Raji (cell line): Measurements from ENCODE around the gene PLIN4.

Source experiments
- POLR2A ChIP-seq: IDR thresholded peaks from 2 replicates; pipeline ENCODE4 v1.6.1; 2011; ENCODE audit warnings: low read depth, low read length, control low read depth; ENCODE audit not compliant: insufficient read depth

PLIN4 gene, protein sequence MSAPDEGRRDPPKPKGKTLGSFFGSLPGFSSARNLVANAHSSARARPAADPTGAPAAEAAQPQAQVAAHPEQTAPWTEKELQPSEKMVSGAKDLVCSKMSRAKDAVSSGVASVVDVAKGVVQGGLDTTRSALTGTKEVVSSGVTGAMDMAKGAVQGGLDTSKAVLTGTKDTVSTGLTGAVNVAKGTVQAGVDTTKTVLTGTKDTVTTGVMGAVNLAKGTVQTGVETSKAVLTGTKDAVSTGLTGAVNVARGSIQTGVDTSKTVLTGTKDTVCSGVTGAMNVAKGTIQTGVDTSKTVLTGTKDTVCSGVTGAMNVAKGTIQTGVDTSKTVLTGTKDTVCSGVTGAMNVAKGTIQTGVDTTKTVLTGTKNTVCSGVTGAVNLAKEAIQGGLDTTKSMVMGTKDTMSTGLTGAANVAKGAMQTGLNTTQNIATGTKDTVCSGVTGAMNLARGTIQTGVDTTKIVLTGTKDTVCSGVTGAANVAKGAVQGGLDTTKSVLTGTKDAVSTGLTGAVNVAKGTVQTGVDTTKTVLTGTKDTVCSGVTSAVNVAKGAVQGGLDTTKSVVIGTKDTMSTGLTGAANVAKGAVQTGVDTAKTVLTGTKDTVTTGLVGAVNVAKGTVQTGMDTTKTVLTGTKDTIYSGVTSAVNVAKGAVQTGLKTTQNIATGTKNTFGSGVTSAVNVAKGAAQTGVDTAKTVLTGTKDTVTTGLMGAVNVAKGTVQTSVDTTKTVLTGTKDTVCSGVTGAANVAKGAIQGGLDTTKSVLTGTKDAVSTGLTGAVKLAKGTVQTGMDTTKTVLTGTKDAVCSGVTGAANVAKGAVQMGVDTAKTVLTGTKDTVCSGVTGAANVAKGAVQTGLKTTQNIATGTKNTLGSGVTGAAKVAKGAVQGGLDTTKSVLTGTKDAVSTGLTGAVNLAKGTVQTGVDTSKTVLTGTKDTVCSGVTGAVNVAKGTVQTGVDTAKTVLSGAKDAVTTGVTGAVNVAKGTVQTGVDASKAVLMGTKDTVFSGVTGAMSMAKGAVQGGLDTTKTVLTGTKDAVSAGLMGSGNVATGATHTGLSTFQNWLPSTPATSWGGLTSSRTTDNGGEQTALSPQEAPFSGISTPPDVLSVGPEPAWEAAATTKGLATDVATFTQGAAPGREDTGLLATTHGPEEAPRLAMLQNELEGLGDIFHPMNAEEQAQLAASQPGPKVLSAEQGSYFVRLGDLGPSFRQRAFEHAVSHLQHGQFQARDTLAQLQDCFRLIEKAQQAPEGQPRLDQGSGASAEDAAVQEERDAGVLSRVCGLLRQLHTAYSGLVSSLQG (N-terminal part only)

DNA sequence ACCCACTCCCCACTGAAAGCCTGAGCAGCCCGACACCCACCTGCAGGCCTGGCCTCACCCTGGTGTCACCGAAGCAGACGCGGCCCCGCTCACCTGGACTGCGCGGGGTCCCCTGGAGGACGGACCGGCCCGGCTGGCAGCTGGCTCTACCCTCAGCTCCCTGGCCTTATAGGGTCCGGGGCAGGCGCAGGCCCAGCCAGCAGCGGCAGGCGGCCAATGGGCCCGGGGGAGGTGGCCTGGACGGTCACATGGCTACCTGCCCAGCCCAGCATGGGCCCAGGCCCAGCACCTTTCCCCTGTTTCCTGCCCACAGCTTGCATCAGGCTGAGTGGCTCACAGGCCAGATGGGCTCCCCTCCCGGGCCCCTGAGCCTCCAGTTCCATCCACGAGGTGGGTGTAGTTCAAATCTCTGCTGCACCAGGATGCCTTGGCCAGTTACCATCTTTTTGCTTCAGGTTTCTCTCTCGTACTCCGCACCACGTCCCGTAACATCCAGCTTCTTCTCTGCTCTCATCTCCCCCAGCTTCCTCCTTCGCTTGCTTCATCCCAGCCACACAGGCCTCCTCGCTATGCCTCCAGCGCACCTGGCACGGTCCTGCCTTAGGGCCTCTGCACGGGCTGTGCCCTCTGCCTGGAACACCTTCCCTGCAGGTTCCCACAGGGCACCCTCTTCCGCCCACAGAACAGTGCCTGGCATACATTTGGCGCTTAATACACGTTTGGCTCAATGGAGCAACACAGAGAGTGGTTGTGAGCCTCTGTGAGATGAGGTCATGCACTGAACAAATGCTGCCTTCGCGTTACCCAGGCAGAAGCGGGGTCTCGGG, at the start of gene PLIN4:
Gene PLIN4, minus strand, starts transcription at position 142 of the 827 bp plus-strand sequence. CDS start 214 bp downstream, outside the sequence.
- TF ChIP-seq POLR2A: no peak

GRCh38 chr19:4567584-4568071, 49.3 kb upstream of the PLIN4 start:
- no peak for TF ChIP-seq POLR2A

DNA sequence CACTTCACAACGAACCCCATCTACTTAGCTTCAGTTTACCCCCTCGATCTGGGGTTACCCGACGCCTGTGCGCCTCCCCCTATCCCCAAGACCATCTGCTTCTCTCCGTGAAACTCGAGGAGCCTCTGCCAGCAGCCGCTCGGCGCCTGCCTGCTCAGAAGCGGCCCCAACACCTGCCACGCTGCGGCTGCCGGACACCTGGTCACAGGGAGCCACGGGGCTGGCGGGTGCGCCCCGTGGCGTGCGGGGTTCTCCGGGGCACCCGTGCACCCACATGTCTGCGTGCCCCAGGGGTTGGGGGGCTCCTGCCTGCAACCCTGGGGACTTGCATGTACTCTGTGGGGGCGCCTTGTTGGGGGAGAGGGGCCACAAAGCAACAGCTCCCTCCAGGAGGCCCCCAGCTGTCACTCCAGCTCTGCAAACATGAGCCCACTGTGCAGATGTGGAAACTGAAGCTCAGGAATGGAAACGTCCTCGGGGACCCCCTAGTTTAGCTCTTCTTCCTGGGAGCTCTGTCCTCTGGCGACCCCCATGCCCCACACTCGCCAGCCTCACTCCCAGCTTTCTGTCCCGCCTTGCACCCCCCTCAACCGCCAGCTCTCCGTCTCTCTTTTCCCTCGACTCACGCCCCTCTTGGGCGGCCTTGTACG, 48.2 kb upstream of the PLIN4 start:
- TF ChIP-seq POLR2A: no peak

DNA sequence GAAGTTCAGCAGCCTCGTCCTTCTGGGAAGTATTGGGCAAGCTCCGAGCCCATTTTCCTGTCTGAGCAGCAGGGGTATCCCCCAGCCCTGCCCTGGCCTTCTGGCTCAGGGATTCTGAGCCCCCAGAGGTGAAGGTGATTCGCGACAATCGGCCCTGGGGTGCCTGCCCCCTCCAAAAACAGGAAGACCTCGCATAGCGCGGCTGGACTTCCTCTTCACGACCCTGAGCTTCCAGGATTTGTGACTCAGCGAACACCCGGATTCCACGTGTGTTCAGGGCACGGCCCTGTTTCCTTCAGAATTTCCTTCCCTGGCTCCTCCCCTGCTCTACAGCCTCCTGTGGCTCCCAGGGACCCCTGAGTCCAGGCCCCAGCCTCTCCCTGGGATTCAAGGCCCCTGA, 41.3 kb upstream of the PLIN4 start, which contains the start of gene SEMA6B:
Gene SEMA6B, minus strand, starts transcription at position 116 of the 400 bp plus-strand sequence. CDS start 1,227 bp downstream, outside the sequence.
- no peak for TF ChIP-seq POLR2A

DNA sequence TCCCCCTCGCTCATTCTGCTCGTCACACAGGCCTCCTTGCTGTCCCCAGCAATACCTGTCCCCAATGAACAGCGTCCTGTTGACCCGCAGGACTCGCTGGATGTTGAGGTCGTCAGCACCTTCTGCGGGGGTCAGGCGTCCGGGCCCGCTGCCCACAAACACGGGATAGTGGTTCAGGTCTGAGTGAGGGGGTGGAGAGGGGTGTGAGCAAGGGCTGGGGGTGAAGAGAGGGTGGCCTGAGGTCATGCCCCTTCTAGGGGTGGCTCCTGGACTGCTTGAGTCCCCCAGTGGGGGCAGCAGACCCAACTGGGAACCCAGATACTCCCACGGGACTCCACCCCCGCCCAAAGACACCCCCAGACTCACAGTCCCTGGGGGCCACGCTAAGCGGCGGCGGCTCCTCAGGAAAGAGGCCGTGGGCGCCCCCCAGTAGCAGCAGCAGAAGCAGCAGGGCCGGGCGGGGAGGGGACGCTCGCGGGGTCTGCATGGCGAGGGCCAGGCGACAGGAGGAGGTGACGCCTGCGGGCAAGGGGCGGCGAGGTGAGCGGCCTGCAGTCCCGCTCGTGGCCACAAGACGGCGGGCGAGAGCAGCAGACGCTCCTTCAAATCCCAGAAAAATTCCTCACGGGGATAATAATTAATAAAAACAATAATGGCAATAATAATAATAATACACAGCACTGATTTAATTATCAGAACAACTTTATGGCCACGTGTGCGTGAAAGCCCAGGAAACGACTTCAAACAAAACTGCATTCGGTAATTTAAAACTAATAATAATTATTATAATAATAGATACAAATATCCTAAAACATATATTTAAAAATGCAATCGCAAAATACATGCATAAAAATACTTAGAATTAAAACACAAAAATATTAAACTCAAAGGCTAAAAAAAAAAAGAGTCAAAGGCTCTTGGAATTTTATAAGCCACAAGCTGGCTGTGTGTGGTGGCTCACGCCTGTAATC, 40.0 kb upstream of the PLIN4 start:
- no peak for TF ChIP-seq POLR2A

DNA sequence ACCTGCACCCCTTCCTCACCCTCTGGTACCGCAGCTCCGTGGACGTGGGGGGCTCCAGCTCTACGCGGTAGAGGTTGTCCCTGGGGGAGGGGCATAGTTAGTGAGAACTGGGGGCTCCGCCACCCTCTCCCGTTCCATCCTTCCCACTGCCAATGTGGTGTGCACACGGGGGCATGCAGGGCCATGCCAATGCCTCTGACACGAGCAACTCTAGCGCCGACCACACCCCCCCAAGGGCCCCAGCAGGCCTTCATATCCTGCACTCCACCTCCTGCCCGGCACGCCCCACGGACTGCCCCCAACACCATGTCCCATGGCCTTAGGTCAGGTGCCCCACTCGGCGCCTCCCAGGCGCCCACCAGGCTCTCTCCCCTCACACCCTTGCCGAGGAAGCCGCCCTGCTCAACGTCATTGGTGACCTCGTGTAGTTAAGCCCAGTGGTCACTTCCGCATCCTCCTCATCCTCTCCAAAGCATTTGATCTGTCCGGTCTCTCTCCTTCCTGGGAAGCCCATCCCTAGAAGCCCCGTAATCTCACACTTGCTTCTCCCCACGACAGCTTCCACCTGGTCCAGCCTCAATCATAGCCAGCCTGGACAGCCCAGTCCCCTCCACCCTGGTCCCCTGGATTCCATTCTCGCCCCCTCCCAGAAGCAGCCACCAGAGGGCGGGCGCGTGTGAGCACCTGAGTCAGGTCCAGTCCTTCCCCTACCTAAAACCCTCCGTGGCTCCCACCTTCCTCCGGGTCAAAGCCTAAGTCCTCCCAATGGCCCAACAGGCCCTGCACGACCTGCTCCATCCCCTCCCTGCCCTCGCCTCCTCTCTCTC, 39.1 kb upstream of the PLIN4 start:
- TF ChIP-seq POLR2A: no peak

DNA sequence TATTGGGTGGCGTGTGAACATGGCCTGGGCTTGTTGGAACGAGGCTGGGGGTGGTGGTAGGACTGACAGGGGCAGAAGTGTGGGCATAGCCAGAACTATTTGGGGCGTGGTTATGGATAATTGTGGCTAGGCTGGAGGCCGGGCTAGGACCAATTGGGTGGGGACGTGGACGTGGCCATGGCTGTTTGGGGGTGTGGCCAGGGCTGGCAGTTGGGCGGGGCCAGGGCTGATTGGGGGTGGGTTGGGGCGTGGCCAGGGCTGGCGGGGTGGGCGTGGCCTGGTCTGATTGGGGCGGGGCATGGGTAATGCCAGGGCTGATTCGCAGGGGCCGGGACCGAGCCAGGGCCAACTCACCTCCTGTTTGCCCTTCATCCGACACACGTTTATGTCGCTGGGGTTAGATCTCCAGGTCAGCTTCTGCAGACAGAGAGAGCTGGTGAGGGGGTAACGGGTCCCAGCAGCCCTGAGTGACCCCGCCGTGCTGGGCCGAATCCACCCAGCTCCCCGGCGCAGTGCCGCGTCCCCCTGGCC, 38.4 kb upstream of the PLIN4 start:
- no peak for TF ChIP-seq POLR2A

DNA sequence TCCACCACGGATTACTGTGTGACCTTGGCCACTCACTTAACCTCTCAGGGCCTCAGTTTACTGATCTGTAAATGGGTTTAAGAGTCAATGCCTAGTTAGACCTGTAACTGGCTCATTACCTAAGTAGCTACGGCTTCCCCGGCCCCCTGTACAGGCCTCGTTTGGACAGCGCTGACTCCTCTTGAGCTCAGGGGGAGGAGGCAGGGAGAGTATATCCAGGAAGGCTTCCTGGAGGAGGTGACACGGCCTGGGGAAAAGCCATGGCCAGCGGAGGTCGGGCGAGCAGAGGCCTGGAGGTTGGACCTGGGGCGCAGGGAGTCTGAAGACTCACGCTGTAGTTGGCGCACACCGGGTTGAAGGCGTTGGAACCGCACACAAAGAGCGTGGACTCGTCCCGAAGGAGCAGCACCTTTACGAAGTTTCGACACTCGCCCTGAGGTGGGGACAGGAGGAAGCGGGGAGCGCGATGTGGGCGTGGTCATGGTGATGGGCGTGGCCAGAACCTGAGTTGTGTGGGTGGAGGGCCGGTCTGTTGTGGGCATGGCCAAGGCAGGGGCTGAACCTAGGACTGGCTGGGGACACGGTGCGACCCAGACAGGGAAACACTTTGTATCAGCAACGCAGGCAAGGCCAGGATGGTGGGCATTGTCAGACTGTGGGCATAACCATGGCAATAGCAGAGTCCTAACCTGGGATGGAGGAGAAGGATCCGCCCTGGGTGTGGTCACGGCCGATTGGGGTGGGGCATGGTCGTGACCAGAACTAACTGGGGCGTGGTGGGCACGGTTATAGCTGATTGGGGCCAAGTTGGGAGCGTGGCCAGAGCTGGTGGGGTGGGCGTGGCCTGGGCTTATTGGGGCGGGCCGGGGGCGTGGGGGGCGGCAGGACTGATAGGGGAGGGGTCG, 37.6 kb upstream of the PLIN4 start:
- TF ChIP-seq POLR2A: no peak

- TF ChIP-seq POLR2A: no peak
These were observed 36.4 kb upstream of the PLIN4 start for GRCh38 chr19:4554717-4555116.

DNA sequence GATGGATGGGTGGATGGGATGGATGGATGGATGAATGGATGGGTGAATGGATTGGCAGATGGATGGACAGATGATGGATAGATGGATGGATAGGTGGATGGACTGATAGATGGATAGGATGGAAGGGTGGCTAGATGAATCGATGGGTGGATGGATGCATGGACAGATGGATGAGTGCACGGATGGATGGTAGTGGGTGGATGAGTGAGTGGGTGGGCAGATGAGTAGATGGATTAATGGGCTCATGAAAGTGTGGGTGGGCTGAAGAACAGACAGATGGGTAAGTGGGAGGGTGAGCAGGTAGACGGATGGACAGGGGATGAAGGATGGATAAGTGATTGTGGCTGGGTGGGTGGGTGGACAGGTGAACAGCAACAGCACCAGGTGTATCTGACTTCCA, 35.5 kb upstream of the PLIN4 start:
- TF ChIP-seq POLR2A: no peak
